MV-4-11 (cell line): ENCODE results near the gene IMMP2L.

Experiments used
- DNase-seq: peaks from one replicate; lab custom pipeline; 2025; lab: John Stamatoyannopoulos, UW

Gene IMMP2L

DNA sequence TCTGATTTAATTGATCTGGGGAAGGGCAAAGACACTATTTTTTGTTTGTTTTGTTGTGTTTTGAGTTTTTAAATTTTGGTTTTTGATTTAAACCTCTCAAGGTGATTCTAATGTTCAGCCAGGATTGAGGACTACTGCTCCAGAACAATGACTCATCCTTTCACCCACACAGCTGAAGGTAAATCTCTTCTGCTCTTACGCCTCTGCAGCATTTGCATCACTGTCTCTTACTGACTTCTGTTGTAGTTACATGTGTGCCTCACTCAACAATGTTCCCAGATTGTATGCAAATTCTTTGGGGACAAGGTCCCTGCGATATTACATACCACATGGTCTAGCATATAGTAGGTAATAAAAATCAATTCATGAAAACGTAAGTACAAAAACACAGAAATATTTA, 938.9 kb downstream of the IMMP2L start:
- no peak for DNase-seq

DNA sequence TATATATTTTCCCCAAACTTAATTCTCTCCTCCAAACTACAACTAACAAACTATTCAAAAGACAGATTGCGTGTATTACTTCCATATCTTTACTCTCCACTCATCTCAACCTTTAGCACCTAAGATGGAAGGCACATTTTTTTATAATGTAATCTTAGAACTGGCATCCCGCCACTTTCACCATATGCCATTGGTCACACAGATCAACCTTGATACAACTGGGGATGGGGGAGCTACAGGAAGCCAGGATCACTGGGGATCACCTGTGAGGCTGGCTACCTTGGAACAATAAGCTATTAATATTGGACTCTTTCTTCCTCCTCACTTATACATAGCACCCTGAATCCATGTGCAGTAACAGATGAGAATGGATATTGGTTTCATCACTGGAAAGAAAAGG, 941.0 kb downstream of the IMMP2L start:
- no peak for DNase-seq

DNA sequence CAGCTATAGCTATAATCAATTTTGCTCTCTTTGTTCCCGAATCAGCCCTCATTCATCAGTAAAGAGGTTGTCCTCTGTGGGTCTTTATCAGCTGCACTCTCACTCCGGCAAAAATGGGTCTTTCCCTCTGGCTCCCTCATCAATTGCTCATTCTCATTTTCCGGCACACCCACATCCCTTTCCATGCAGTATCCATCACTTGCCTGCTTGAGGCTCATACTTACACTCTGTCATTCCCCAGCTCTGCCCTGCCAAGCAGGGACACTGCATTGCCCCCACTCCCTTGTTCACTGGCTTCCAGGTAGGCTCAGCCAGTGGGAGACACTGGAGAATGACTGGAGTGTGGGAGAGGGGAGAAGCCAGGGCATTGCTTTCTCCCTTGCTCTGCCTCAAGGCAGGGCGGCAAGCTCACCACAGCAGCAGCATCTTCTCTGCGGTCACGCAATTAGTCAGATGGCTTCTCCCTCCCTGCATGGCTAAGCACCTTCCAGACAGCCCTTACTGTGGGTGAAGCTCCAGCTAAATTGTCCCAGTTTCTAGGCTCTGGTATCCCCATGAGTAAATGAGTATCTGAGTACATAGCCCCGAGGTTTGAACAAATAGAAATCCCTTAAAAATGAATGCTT, 942.1 kb downstream of the IMMP2L start:
- DNase-seq, result no peak
